ENCODE data around the gene TOMM40. TPM values are rescaled to one million over a fixed set of nuclear protein-coding genes. Genes with fewer than 3 reads are reported as not detected.

Gene TOMM40
- total and polyA plus RNA-seq, 4 donors, result 17.6 to 76.8 (median 62.2) TPM

GRCh38 chr19:44848812-44849447, 42.1 kb upstream of the TOMM40 start:
- no peaks in the 10 kb centered on the region for H3K27me3 ChIP-seq (ENCODE audit: control insufficient read depth in 3 of 3, insufficient read depth in 3 of 3, low read length in 2 of 3)
- H3K27ac ChIP-seq (ENCODE audit: low read depth in 1 of 2, low read length in 1 of 2), result peak overlapping the region; percentile 95 to 96
- no peaks in the 10 kb centered on the region for H3K9me3 ChIP-seq (ENCODE audit: control insufficient read depth in 4 of 4, insufficient read depth in 3 of 4, low read length in 3 of 4)
- DNase-seq (peak; percentile 43 to 58 (median 51)), ATAC-seq (ENCODE audit: insufficient read depth, low FRiP score) (no peak)
- WGBS, 2 donors, result 31 to 37% methylated on average over 18 of the region's 18 CpGs
- H3K9ac ChIP-seq (ENCODE audit: insufficient read depth in 1 of 2, low read length in 2 of 2), result peak overlapping the region in 1 of 2 donors; percentile 45
- peaks cover 0 to 5% (median 0%) of the 10 kb centered on the region in 4 donors for H3K36me3 ChIP-seq (ENCODE audit: control insufficient read depth in 4 of 4, insufficient read depth in 4 of 4, low read length in 4 of 4)
- H3K4me1 ChIP-seq (ENCODE audit: control insufficient read depth in 5 of 5, insufficient read depth in 5 of 5, low read length in 5 of 5), result peaks cover 3 to 28% (median 12%) of the 10 kb centered on the region in 5 donors
- TF ChIP-seq, protein P1, sequence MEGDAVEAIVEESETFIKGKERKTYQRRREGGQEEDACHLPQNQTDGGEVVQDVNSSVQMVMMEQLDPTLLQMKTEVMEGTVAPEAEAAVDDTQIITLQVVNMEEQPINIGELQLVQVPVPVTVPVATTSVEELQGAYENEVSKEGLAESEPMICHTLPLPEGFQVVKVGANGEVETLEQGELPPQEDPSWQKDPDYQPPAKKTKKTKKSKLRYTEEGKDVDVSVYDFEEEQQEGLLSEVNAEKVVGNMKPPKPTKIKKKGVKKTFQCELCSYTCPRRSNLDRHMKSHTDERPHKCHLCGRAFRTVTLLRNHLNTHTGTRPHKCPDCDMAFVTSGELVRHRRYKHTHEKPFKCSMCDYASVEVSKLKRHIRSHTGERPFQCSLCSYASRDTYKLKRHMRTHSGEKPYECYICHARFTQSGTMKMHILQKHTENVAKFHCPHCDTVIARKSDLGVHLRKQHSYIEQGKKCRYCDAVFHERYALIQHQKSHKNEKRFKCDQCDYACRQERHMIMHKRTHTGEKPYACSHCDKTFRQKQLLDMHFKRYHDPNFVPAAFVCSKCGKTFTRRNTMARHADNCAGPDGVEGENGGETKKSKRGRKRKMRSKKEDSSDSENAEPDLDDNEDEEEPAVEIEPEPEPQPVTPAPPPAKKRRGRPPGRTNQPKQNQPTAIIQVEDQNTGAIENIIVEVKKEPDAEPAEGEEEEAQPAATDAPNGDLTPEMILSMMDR (IDR thresholded peaks at IDR 0.05; ENCODE audit: control extremely low read depth, extremely low read depth), result no peak
- no peak overlapping the region for H3K4me3 ChIP-seq

GRCh38 chr19:44850641-44851109, 40.4 kb upstream of the TOMM40 start:
- H3K4me3 ChIP-seq, result no peak overlapping the region
- 74 to 76% methylated on average over 8 of the region's 8 CpGs for WGBS, 2 donors
- DNase-seq, result no peak
- H3K27me3 ChIP-seq (ENCODE audit: control insufficient read depth in 3 of 3, insufficient read depth in 3 of 3, low read length in 2 of 3), result no peaks in the 10 kb centered on the region
- H3K9me3 ChIP-seq (ENCODE audit: control insufficient read depth in 4 of 4, insufficient read depth in 3 of 4, low read length in 3 of 4), result no peaks in the 10 kb centered on the region
- peaks cover 0 to 5% (median 0%) of the 10 kb centered on the region in 4 donors for H3K36me3 ChIP-seq (ENCODE audit: control insufficient read depth in 4 of 4, insufficient read depth in 4 of 4, low read length in 4 of 4)
- peak overlapping the region in 1 of 2 donors; percentile 43 for H3K27ac ChIP-seq (ENCODE audit: low read depth in 1 of 2, low read length in 1 of 2)
- no peak overlapping the region for H3K9ac ChIP-seq (ENCODE audit: insufficient read depth in 1 of 2, low read length in 2 of 2)
- TF ChIP-seq, protein P1 (IDR thresholded peaks at IDR 0.05; ENCODE audit: control extremely low read depth, extremely low read depth), result no peak
- ATAC-seq (ENCODE audit: insufficient read depth, low FRiP score), result no peak
- H3K4me1 ChIP-seq (ENCODE audit: control insufficient read depth in 5 of 5, insufficient read depth in 5 of 5, low read length in 5 of 5), result peaks cover 0 to 23% (median 10%) of the 10 kb centered on the region in 5 donors

DNA sequence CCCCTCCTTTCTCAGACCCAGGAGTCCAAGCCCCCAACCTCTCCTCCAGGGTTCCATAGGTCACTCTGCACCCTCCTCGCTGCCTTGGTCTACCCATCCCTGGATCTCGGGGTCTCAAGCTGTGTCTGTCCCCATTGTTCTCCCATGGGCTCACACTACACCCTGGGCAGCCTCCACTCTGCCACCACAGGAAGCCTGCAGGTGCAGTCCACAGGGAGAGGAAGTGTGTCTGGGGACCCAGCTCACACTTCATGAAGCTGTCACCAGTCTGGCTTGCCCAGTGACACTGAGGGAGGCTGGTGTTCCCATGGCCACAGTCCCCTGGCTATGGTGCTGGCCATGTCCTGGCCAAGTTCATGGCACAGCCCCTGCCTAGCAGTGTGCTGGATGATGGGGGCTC, 39.6 kb upstream of the TOMM40 start:
- ATAC-seq (ENCODE audit: insufficient read depth, low FRiP score) (no peak), DNase-seq (no peak)
- peaks cover 0 to 5% (median 0%) of the 10 kb centered on the region in 4 donors for H3K36me3 ChIP-seq (ENCODE audit: control insufficient read depth in 4 of 4, insufficient read depth in 4 of 4, low read length in 4 of 4)
- no peak overlapping the region for H3K4me3 ChIP-seq
- H3K27ac ChIP-seq (ENCODE audit: low read depth in 1 of 2, low read length in 1 of 2), result no peak overlapping the region
- peaks cover 0 to 23% (median 12%) of the 10 kb centered on the region in 5 donors for H3K4me1 ChIP-seq (ENCODE audit: control insufficient read depth in 5 of 5, insufficient read depth in 5 of 5, low read length in 5 of 5)
- TF ChIP-seq, protein P1 (IDR thresholded peaks at IDR 0.05; ENCODE audit: control extremely low read depth, extremely low read depth), result no peak
- no peak overlapping the region for H3K9ac ChIP-seq (ENCODE audit: insufficient read depth in 1 of 2, low read length in 2 of 2)
- 36 to 54% methylated on average over 2 of the region's 2 CpGs for WGBS, 2 donors
- no peaks in the 10 kb centered on the region for H3K9me3 ChIP-seq (ENCODE audit: control insufficient read depth in 4 of 4, insufficient read depth in 3 of 4, low read length in 3 of 4)
- no peaks in the 10 kb centered on the region for H3K27me3 ChIP-seq (ENCODE audit: control insufficient read depth in 3 of 3, insufficient read depth in 3 of 3, low read length in 2 of 3)

Measured in lung (tissue), 12 donors.